K562 (cell line): Measurements from ENCODE around the gene BANP. TPM values are rescaled to one million over a fixed set of nuclear protein-coding genes. Genes with fewer than 3 reads are reported as not detected.
A peak's percentile ranks its signal among the peaks of the same experiment; 100 is the strongest.

Experiments
- ATAC-seq: fragments of 200-7000 bp; cut with Tn5 transposase; 3 replicates; pipeline ENCODE4 v1.9.1; 2020; ENCODE audit warnings: moderate library complexity
- BruUV-seq: library from RNA; stranded (reverse); fragments of 400-500 nt; replicated peaks from 2 replicates; lab custom pipeline; 2021; lab: Mats Ljungman, UMichigan
- CTCF ChIA-PET: fragments of 300-600 bp; formaldehyde crosslinking; extraction: SDS; loops from one replicate; lab custom pipeline; 2021; ENCODE audit warnings: low intra/inter-chr PET ratio; lab: Yijun Ruan, JAX
- POLR2A ChIA-PET: fragments of 300-600, 350-650 bp; sonication (Branson Sonifier 250); formaldehyde crosslinking; extraction: SDS; loops from one replicate; lab custom pipeline; 2021; ENCODE audit warnings: antibody characterized with exemption, inconsistent platforms; lab: Yijun Ruan, JAX
- DNase-seq, 4 experiments: peaks; one replicate each; pipeline versions ENCODE4 v3.0.0 to v3.0.0-alpha.2; 2011 to 2018; ENCODE audit warnings: low spot score in 3 of 4, mixed read lengths in 3 of 4; ENCODE audit errors: extremely low read depth in 1 of 4
- FAIRE-seq: peaks from 2 replicates; lab custom pipeline; 2011; peaks lifted over from hg19 to GRCh38; lab: Jason Lieb, UNC
- H2AFZ ChIP-seq: 2 replicates; pipeline ENCODE4 v1.6.0; 2011; ENCODE audit warnings: low read depth, low read length, control low read depth, inconsistent platforms
- H3K27ac ChIP-seq: fragments of 200-600 bp; 3 replicates; pipeline ENCODE4 v1.8.0; 2011; ENCODE audit warnings: low read depth, mild to moderate bottlenecking, control low read depth, inconsistent platforms, low read length, moderate library complexity, mixed read lengths; ENCODE audit errors: extremely low read depth
- H3K27me3 ChIP-seq, 2 experiments: fragments of 300-600 bp in 1 of 2; 2 replicates in 1 of 2; 3 replicates in 1 of 2; pipeline versions ENCODE4 v1.6.0 to v1.8.0; 2011; ENCODE audit warnings: inconsistent platforms in 2 of 2, low read length in 2 of 2, mild to moderate bottlenecking in 1 of 2, mixed read lengths in 1 of 2, moderate library complexity in 1 of 2; ENCODE audit not compliant: control insufficient read depth in 2 of 2, insufficient read depth in 2 of 2
- H3K36me3 ChIP-seq: fragments of 300-600 bp; 3 replicates; pipeline ENCODE4 v1.8.0; 2011; ENCODE audit warnings: mild to moderate bottlenecking, low read length, inconsistent platforms; ENCODE audit not compliant: control insufficient read depth, insufficient read depth
- H3K4me1 ChIP-seq, 2 experiments: fragments of 200-600 bp in 1 of 2; replicated peaks in 1 of 2; 2 replicates in 1 of 2; 3 replicates in 1 of 2; pipeline versions ENCODE4 v1.5.1 to v1.8.0; 2011; ENCODE audit warnings: inconsistent platforms in 2 of 2, low read length in 2 of 2, mild to moderate bottlenecking in 1 of 2, mixed read lengths in 1 of 2, moderate library complexity in 1 of 2; ENCODE audit not compliant: control insufficient read depth in 2 of 2, insufficient read depth in 2 of 2
- H3K4me2 ChIP-seq: 2 replicates; pipeline ENCODE4 v1.6.1; 2011; ENCODE audit warnings: low read length, control low read depth, inconsistent platforms, mixed read lengths; ENCODE audit not compliant: insufficient read depth
- H3K4me3 ChIP-seq: fragments of 200-600 bp; sonication (generic), shearing (Covaris generic); 2 replicates; pipeline ENCODE4 v1.5.1; 2016; ENCODE audit warnings: control low read depth, inconsistent platforms
- H3K79me2 ChIP-seq: fragments of 200-600 bp; 3 replicates; pipeline ENCODE4 v1.8.0; 2011; ENCODE audit warnings: low read length, inconsistent platforms; ENCODE audit not compliant: control insufficient read depth, insufficient read depth
- H3K9ac ChIP-seq, 2 experiments: 2 replicates each; pipeline versions ENCODE4 v1.6.0 to v1.6.1; 2011; ENCODE audit warnings: low read depth in 2 of 2, low read length in 2 of 2, control low read depth in 1 of 2, inconsistent platforms in 1 of 2, mild to moderate bottlenecking in 1 of 2, mixed read lengths in 1 of 2; ENCODE audit not compliant: insufficient read depth in 1 of 2
- H3K9me1 ChIP-seq: one replicate; pipeline ENCODE4 v1.6.0; 2011; ENCODE audit warnings: inconsistent platforms, mild to moderate bottlenecking, low read length, moderate library complexity; ENCODE audit not compliant: control insufficient read depth, insufficient read depth
- H3K9me3 ChIP-seq: replicated peaks from 2 replicates; pipeline ENCODE4 v1.5.1; 2011; ENCODE audit warnings: low read depth, low read length, inconsistent platforms; ENCODE audit not compliant: control insufficient read depth, insufficient read depth
- H4K20me1 ChIP-seq: replicated peaks from 2 replicates; pipeline ENCODE4 v1.6.1; 2011; ENCODE audit warnings: low read length, inconsistent platforms, mixed read lengths; ENCODE audit not compliant: control insufficient read depth, insufficient read depth
- BCOR ChIP-seq: fragments of 450-650 bp; IDR thresholded peaks from 2 replicates; pipeline ENCODE4 v1.6.1; 2016
- BRD9 ChIP-seq: fragments of 450-650 bp; IDR thresholded peaks from 2 replicates; pipeline ENCODE4 v1.6.1; 2018; ENCODE audit warnings: low read depth; ENCODE audit not compliant: partially characterized antibody
- E2F4 ChIP-seq: sonication (generic); formaldehyde crosslinking; IDR thresholded peaks from 2 replicates; pipeline ENCODE4 v1.8.0; 2022; ENCODE audit warnings: mild to moderate bottlenecking, low read depth, missing genetic modification reagents
- HDAC2 ChIP-seq: fragments of 450-650 bp; IDR thresholded peaks from 2 replicates; pipeline ENCODE4 v1.6.1; 2016; ENCODE audit warnings: mild to moderate bottlenecking
- NEUROD1 ChIP-seq: fragments of 150-350 bp; IDR thresholded peaks from 2 replicates; pipeline ENCODE4 v1.6.1; 2014; ENCODE audit warnings: borderline replicate concordance, low read length, low read depth; ENCODE audit not compliant: partially characterized antibody
- PPARD ChIP-seq: fragments of 250-450 bp; sonication (Bioruptor Pico); IDR thresholded peaks from 2 replicates; pipeline ENCODE4 v1.8.0; 2022; ENCODE audit warnings: inconsistent platforms, mild to moderate bottlenecking, moderate library complexity
- RBFOX2 ChIP-seq: fragments of 200-400 bp; formaldehyde crosslinking; IDR thresholded peaks from 2 replicates; pipeline ENCODE4 v1.6.1; 2017; ENCODE audit warnings: low read depth, mild to moderate bottlenecking, low read length, moderate library complexity
- RBM14 ChIP-seq: fragments of 200-400 bp; formaldehyde crosslinking; IDR thresholded peaks from 2 replicates; pipeline ENCODE4 v1.6.1; 2018; ENCODE audit warnings: low read depth, mild to moderate bottlenecking, low read length, moderate library complexity, borderline replicate concordance; ENCODE audit not compliant: insufficient read depth
- RFX5 ChIP-seq: IDR thresholded peaks from 2 replicates; pipeline ENCODE4 v1.6.1; 2011; ENCODE audit warnings: low read depth, mild to moderate bottlenecking, improper control_type of control experiment, low read length
- TRIM24 ChIP-seq, 2 experiments: fragments of 450-650 bp; IDR thresholded peaks; 2 replicates each; pipeline ENCODE4 v1.6.1; 2016
- ZC3H11A ChIP-seq: IDR thresholded peaks from 2 replicates; pipeline ENCODE4 v1.6.1; 2012; ENCODE audit warnings: low read depth, low read length, improper control_type of control experiment
- ZNF134 ChIP-seq: fragments of 250-450 bp; sonication (Bioruptor Pico); conservative IDR thresholded peaks from 2 replicates; pipeline ENCODE4 v1.4.0; 2020
- ZNF175 ChIP-seq: fragments of 200-800 bp; sonication (Bioruptor generic); IDR thresholded peaks from 2 replicates; pipeline ENCODE4 v1.6.1; 2016; ENCODE audit warnings: low read depth, mild to moderate bottlenecking, missing genetic modification characterization, missing compliant biosample characterization
- WGBS: fragments of 100-300 bp; shearing (Covaris generic); methylation state at CpG from one replicate; pipeline ENCODE4 v1.1.6; 2016; ENCODE audit warnings: low coverage, mixed read lengths; ENCODE audit not compliant: insufficient coverage; ENCODE audit errors: missing lambda C conversion rate; 5-methylcytosine and 5-hydroxymethylcytosine counted together
- in situ Hi-C: fragments of 300-500 bp; cut with MboI; formaldehyde crosslinking; loops from 4 replicates; pipeline ENCODE4 v1.15.0; 2018; ENCODE audit warnings: inconsistent platforms, mixed read lengths
- intact Hi-C: fragments of 100-400 bp; cut with micrococcal nuclease; formaldehyde crosslinking; loops from 2 replicates; pipeline ENCODE4 v1.14.2; 2022
- polyA plus RNA-seq, 8 experiments: library from polyadenylated mRNA; depleted of rRNA in 4 of 8; stranded (reverse) in 5 of 8; unstranded in 3 of 8; fragments of >200 nt; fragmentation: Nextera tagmentation in 2 of 8; fragmentation: Illumina TruSeq in 1 of 8; extraction: Ambion mirVana in 2 of 8; extraction: Trizol in 1 of 8; gene quantifications; 2 replicates each; pipeline versions ENCODE4 v1.2.1 to v1.2.3, GENCODE V29; 2011 to 2014; ENCODE audit warnings: inconsistent platforms in 1 of 8, missing spikeins in 1 of 8
- total RNA-seq, 7 experiments: library from RNA; depleted of rRNA in 6 of 7; stranded (reverse); fragments of >200 nt in 6 of 7; fragmentation: Illumina TruSeq in 2 of 7; extraction: Trizol in 2 of 7; gene quantifications; 2 replicates each; pipeline versions ENCODE4 v1.2.1 to v1.2.3, GENCODE V29; 2011 to 2021; ENCODE audit warnings: low replicate concordance in 1 of 7

The BANP gene
- total and polyA plus RNA-seq, 9 of the 15 experiments (the other 6 are each of a cell fraction or from before 2014, with no cell fraction given), result 4.6 to 22.1 (median 15.6) TPM

- DNase-seq (no peak), ATAC-seq (no peak), FAIRE-seq (no peak)
- Histone ChIP-seq H3K9me3 (no peaks in the 10 kb centered on the region), H3K4me3 (no peak overlapping the region), H3K27ac (no peak overlapping the region), H3K9me1 (no peaks in the 10 kb centered on the region), H3K4me2 (no peak overlapping the region), H3K4me1 (peaks cover 0 to 12% of the 10 kb centered on the region in 2 experiments; a peak in 2 of 5 replicates), H2AFZ (no peak overlapping the region), H3K27me3 (no peaks in the 10 kb centered on the region), H3K79me2 (no peaks in the 10 kb centered on the region), H3K9ac (0 out of 4 replicates have a peak overlapping the region, but pooled peaks of 1 of the 2 experiments have one; percentile 9), H4K20me1 (0 out of 2 replicates have a peak, but pooled peaks cover 3% of the 10 kb centered on the region), H3K36me3 (peaks cover 36% of the 10 kb centered on the region; the same call in 2 of the 3 replicates)
- ChIA-PET CTCF (no interaction called here), POLR2A (interaction anchor here (0.7 to 1.1 kb wide), 2 partner anchors 16 to 308 kb away, joined by 3 to 4 read pairs; no protein-coding TSS in a partner anchor)
- no TSS peak for BruUV-seq
- TF ChIP-seq RBFOX2, result no peak
- no peak for TF ChIP-seq BCOR
- no peak for TF ChIP-seq ZNF175 (CRISPR knock-in tag)
- no peak for TF ChIP-seq BRD9
- TF ChIP-seq TRIM24 (IDR thresholded peaks at IDR 0.05), result no peak
- no peak for TF ChIP-seq NEUROD1
- no peak for TF ChIP-seq RFX5
- no peak for TF ChIP-seq PPARD (CRISPR knock-in tag)
- no peak for TF ChIP-seq RBM14
- TF ChIP-seq E2F4 (CRISPR knock-in tag), result no peak
- no peak for TF ChIP-seq HDAC2
- TF ChIP-seq ZNF134 (CRISPR knock-in tag), result no peak
- TF ChIP-seq ZC3H11A, result no peak
- WGBS, result 79% methylated on average over 10 of the region's 10 CpGs
- intact Hi-C loops (no loop called here), in situ Hi-C loops (no loop called here)
Measured at GRCh38 chr16:88007321-88007731, 56.1 kb downstream of the BANP start.
